PFSK-1 (cell line): ENCODE results near the gene BCAS3.

Experiments used
- FOXP2 ChIP-seq: optimal IDR thresholded peaks from 2 replicates; pipeline ENCODE3; 2011; ENCODE audit warnings: borderline replicate concordance, control low read depth, inconsistent platforms; ENCODE audit not compliant: insufficient read depth; ENCODE audit errors: extremely low read length, extremely low read depth
- POLR2AphosphoS5 ChIP-seq: IDR thresholded peaks from 2 replicates; pipeline ENCODE4 v1.6.1; 2012; ENCODE audit warnings: low read depth, mild to moderate bottlenecking, control low read depth, low read length, moderate library complexity
- REST ChIP-seq, 2 experiments: IDR thresholded peaks; 2 replicates each; pipeline versions ENCODE4 v1.6.1 to v1.8.0; 2011 to 2012; ENCODE audit warnings: low read depth in 2 of 2, low read length in 2 of 2, control low read depth in 1 of 2, inconsistent platforms in 1 of 2, mild to moderate bottlenecking in 1 of 2, moderate library complexity in 1 of 2; ENCODE audit not compliant: insufficient read depth in 1 of 2
- SIN3A ChIP-seq: IDR thresholded peaks from 2 replicates; pipeline ENCODE4 v1.6.1; 2012; ENCODE audit warnings: mild to moderate bottlenecking, low read length, moderate library complexity, borderline replicate concordance; ENCODE audit not compliant: insufficient read depth
- TAF1 ChIP-seq: IDR thresholded peaks from 2 replicates; pipeline ENCODE4 v1.6.1; 2012; ENCODE audit warnings: low read length, control low read depth, borderline replicate concordance; ENCODE audit not compliant: insufficient read depth

- no peak for TF ChIP-seq POLR2AphosphoS5
- no peak for TF ChIP-seq REST (IDR thresholded peaks at IDR 0.05; ENCODE audit: insufficient read depth in 1 of 2, low read depth in 2 of 2, low read length in 2 of 2)
- TF ChIP-seq SIN3A: no peak
- TF ChIP-seq FOXP2: no peak
- no peak for TF ChIP-seq TAF1
Observed at GRCh38 chr17:61335845-61336655, 658.4 kb downstream of the BCAS3 start.
